ENCODE data around the gene ITGAV. TPM values are rescaled to one million over a fixed set of nuclear protein-coding genes. Genes with fewer than 3 reads are reported as not detected.

The ITGAV gene
- total RNA-seq, 1 experiment from 2014 or later = 26.9 TPM

GRCh38 chr2:186607660-186608324, 17.9 kb downstream of the ITGAV start:
- Histone ChIP-seq H3K79me2 (ENCODE audit: insufficient read depth, low read length) (no peaks in the 10 kb centered on the region; the same call in 1 of the 2 replicates), H4K20me1 (ENCODE audit: control insufficient read depth, insufficient read depth, insufficient read length) (no peaks in the 10 kb centered on the region)
- no CpG with 5 or more reads among the region's 6 CpGs for WGBS (ENCODE audit: extremely low coverage, insufficient read length, low lambda C conversion rate)

More at GRCh38 chr2:186607660-186608324, 17.9 kb downstream of the ITGAV start:
- H3K23me2 ChIP-seq (ENCODE audit: insufficient read length, low read depth, low read length, poor library complexity, severe bottlenecking) = no peaks in the 10 kb centered on the region
- no peaks in the 10 kb centered on the region for H3K27me3 ChIP-seq (ENCODE audit: insufficient read depth, low read length)
- H3T11ph ChIP-seq (ENCODE audit: low read length) = no peak overlapping the region
- no peak overlapping the region for H3K9ac ChIP-seq (ENCODE audit: extremely low read depth, insufficient read length, low read length)
- H3K4me2 ChIP-seq (ENCODE audit: insufficient read depth, insufficient read length, low read length) = no peak overlapping the region
- no peak overlapping the region for H2BK12ac ChIP-seq (ENCODE audit: insufficient read length, low read depth, low read length)
- H3K27ac ChIP-seq (ENCODE audit: insufficient read length, low read depth, low read length) = no peak overlapping the region
- H2BK120ac ChIP-seq (ENCODE audit: low read depth, low read length, poor library complexity, severe bottlenecking) = no peak overlapping the region
- H4K8ac ChIP-seq (replicated peaks; ENCODE audit: insufficient read length, low read depth, low read length) = no peak overlapping the region
- no peak overlapping the region for H3K23ac ChIP-seq (ENCODE audit: insufficient read length, low read depth, low read length)
- no peak overlapping the region for H3K14ac ChIP-seq (ENCODE audit: insufficient read depth, low read length)
- no peaks in the 10 kb centered on the region for H3K79me1 ChIP-seq (ENCODE audit: insufficient read depth, low read depth, low read length, poor library complexity, severe bottlenecking)
- H4K5ac ChIP-seq (ENCODE audit: insufficient read length, low read depth, low read length) = no peak overlapping the region
- H3K27me3 Mint-ChIP-seq (ENCODE audit: low read depth) = no peaks in the 10 kb centered on the region
- no peaks in the 10 kb centered on the region for H3K9me3 Mint-ChIP-seq
- H3K9me3 ChIP-seq (ENCODE audit: control insufficient read depth, low read depth, low read length) = no peaks in the 10 kb centered on the region
- H2AFZ ChIP-seq (ENCODE audit: low read length) = no peak overlapping the region
- no peak overlapping the region for H2BK15ac ChIP-seq (ENCODE audit: low read depth, low read length)
- H3K36me3 Mint-ChIP-seq (ENCODE audit: insufficient read depth in 1 of 3, low read depth in 3 of 3) = no peaks in the 10 kb centered on the region; a peak in 1 of 7 replicates
- no peak overlapping the region for H2AK5ac ChIP-seq (ENCODE audit: insufficient read length, low read length)
- no peak overlapping the region for H3K56ac ChIP-seq (ENCODE audit: insufficient read length, low read depth, low read length)
- no peak overlapping the region for H3K4ac ChIP-seq (ENCODE audit: low read depth, low read length)
- H3K4me1 ChIP-seq (ENCODE audit: insufficient read depth, low read length) = no peaks in the 10 kb centered on the region
- H3K4me1 Mint-ChIP-seq = peaks cover 15 to 16% of the 10 kb centered on the region in 2 experiments
- no peak overlapping the region for H2BK20ac ChIP-seq (ENCODE audit: low read depth, low read length, poor library complexity, severe bottlenecking)
- DNase-seq = no peak
- H3K18ac ChIP-seq (ENCODE audit: insufficient read length, low read depth, low read length) = no peak overlapping the region
- no peak overlapping the region for H3K4me3 Mint-ChIP-seq
- no peak overlapping the region for H2BK5ac ChIP-seq (ENCODE audit: insufficient read length, low read length)
- peak overlapping the region in 1 of 3 experiments; percentile 7; a peak in 1 of 7 replicates for H3K27ac Mint-ChIP-seq
- no peak overlapping the region for H4K91ac ChIP-seq (ENCODE audit: insufficient read length, low read depth, low read length)
- no peak for TF ChIP-seq CTCF (conservative IDR thresholded peaks at IDR 0.05)
